GM18868 (cell line): ENCODE measurements around the gene ADCY3.
"Not testable (repeated sequence)": the region's sequence is repeated elsewhere in the genome, so short reads cannot be mapped to it uniquely, and the experiment has no call there.

Experiments
- ATAC-seq: cut with Tn5 transposase; IDR thresholded peaks from one replicate; pipeline ENCODE4 v1.9.1; 2021; ENCODE audit warnings: mild to moderate bottlenecking, moderate library complexity; ENCODE audit not compliant: unreplicated experiment

ADCY3 gene

DNA sequence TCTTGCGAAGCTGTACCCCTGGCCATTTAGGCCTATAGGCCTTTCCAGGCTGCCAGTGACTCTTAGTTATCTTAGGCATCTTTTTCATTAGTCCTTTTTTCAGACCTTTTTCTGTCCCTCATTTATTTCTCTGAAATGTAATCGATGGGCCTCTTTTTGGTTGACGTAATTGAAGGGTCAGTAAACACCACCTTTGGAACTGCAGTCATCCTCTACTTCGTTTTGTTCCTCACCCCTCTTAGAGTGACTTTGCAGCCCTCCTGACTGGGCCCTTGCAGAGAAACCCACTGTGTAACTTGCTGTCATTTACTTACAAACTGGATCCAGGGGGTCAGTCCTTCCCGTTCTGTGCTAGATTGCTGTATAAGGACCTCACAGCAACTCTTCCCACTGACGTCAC is 103.6 kb downstream of the ADCY3 start:
- ATAC-seq: no peak

GRCh38 chr2:24815171-24815570 is 104.9 kb downstream of the ADCY3 start:
- no peak for ATAC-seq

- no peak for ATAC-seq
These were observed 105.5 kb downstream of the ADCY3 start for GRCh38 chr2:24814516-24814915.

DNA sequence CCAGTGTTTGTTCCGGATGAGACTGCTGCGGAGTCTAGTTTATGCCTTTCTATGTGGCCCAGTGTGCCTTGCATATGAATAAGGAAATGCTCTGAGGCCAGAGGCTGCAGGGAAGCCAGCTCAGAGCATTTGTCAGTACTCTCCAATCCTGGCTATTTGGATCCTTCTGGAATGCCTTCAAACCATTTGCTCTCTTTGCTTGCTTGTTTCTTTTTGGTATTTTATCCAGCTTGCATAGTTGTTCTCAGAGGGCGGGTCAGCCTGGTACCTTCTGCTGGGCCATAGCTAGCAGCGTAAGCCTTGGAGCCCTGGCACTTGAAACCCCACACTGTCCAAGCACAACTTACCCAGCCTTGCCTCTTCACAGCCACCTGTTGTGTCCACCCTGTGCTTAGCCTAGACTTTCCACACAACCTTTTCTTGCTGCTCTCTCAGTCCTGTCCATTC is 106.3 kb downstream of the ADCY3 start:
- no peak for ATAC-seq

DNA sequence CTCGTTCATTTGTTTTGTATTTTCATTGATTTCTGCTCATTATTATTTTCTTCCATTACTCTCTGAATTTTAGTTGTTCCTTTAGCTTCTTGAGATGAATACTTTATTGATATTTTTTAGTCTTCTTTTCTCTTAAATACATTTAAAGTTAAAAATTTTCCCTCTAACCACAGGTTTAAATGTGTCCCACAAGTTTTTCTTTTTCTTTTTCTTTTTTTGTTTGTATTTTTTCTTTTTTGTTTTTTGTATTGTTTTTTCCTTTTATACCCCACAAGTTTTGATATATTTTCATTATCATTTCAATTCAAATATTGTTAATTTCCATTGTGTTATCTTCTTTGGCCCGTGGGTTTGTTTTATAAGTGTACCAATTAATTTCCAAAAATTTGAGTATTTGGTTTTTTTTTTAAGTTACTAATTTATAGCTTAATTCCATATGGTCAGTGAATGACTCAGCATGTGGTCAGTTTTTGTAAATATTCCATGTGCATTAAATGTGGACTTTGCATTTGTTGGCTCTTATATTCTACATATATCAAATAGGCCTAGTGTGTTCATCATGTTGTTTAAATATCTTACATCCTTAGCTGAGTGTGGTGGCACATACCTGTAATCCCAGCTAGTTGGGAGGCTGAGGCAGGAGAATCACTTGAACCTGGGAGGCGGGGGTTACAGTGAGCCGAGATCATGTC is 110.6 kb downstream of the ADCY3 start:
- ATAC-seq: no peak

DNA sequence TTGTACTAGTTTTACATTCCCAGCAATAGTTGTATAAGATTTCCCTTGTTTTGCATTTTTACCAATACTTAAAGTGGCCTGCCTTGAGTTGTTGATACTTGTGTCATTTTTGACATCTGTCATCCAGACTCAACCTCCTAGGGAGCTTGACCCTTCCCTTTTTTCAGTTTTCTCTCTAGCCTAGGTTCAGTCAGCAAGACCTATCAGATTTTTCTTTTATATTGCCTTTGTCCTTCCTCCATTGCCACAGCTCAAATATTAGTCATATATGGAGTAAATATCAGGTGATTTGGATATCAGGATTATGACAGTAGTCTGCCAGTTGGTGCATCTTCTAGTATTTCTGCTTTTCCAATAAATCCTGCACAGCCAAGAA is 113.4 kb downstream of the ADCY3 start:
- no peak for ATAC-seq

GRCh38 chr2:24805811-24806660 is 114.0 kb downstream of the ADCY3 start:
- not testable (repeated sequence) for ATAC-seq

GRCh38 chr2:24800487-24800886 is 119.5 kb downstream of the ADCY3 start:
- ATAC-seq: not testable (repeated sequence)

GRCh38 chr2:24797644-24798043 is 122.4 kb downstream of the ADCY3 start:
- no peak for ATAC-seq

DNA sequence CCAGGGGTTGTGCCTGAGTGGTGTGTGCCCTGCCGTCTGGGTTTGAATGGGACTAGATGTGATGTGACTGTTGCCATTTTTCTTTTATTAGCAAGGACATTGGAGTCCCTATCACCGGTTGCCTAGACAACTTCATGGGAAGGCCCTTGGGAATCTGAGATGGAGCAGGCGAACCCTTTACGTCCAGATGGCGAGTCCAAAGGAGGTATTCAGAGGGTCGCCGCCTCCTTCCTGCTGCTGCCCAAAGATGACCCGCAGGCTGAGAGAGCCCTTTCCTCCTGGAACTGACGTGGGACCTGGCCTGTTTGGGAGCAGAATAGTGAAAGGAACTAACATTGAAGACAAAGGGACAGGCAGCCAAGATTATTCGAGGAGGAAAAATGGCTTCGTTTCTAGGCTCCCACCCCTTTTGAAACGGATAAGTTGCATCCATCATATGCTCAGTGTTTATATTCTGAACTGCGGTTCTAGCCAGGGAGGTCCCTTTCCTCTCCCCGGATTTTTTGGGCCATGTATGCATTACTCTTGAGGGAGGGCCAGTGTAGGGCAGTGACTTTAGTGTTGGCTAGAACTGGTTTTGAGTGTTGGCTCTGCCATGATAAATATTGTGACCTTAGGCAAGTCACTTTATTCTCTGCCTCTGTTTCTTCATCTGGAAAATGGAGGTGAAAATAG is 126.1 kb downstream of the ADCY3 start:
- no peak for ATAC-seq

DNA sequence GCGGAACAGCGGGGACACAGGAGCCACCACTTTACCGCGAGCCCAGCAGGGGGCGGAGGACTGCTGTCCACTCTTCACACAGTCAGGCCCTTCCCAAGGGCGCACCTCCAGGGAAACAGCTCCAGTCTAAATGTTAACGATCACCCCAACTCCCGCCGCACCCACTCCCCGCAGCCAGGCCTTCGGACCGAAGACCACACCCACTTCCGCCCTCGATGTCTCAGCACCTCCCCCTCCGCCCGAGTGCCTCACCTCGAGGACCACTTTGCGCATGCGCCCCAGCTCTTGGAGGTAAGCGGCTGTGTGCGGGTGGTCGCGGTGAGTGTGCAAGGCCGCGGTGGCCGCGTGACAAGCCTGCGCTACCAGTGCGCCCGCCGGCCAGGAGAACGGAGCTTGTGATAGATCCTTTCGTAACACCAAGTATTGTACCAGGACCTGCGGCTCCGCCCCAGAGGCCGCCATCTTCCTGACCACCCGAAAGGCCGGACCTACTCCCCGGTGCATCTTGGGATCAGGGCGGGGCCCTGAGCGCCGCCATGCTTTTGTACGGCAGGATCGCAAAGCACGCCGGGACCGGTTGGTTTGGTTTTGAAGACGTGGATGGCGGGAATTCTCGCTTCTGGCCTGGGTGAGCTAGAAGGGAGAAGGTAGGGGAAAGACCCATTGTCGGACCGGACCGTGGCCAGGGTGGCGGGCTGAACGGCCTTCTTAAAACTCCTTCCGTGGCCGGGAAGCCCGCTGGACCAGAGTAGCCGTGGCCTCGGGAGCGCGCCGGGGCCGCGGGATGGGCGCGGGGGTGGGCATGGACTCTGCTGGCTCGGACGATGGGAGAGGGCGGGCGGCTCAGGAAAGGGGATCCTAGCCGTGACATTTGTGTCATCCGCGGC is 126.9 kb downstream of the ADCY3 start, which contains the start of the genes CENPO and PTRHD1:
Gene CENPO (plus strand): TSS at position 552 of the 887 bp plus-strand sequence. CDS start 495 bp downstream, outside the sequence.
Gene PTRHD1 (minus strand): TSS at position 518 of the 887 bp plus-strand sequence. CDS start 14 bp downstream, at position 504.
- peak; percentile 96 for ATAC-seq

DNA sequence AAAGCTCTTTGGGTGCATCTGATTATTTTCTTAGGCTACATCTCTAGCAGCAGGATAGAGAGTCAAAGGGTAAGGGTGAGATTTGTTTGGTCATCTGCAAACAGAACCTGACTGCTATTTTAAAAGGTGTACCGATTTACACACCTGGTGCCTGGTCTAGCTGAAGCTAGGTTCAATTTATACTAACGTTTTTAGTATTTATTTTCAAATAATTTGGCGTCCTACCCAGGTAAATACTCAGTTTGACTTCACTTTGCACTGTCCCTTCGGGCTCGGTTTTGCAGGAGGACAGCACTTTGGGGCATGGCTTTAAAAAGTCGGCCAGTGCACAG is 127.5 kb downstream of the ADCY3 start:
- no peak for ATAC-seq

DNA sequence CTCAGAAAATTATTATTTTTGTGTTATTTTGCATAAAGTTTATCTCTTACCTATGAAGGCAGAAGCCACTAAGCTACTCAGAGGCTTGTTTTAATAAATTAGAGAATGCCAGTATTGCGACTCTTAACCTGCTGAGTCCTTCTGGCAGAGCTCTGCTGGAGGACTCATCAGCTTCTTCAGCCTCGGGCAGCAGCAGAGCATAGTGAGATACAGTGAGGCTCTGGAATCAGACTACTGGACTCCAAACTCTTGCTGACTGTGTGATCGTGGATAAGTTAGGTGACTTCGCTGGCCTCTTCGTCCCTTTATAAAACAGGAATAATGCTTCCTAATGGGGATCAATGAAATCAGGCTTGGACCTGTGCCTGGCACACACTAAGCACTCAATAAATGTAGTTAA is 128.6 kb downstream of the ADCY3 start:
- ATAC-seq: no peak

DNA sequence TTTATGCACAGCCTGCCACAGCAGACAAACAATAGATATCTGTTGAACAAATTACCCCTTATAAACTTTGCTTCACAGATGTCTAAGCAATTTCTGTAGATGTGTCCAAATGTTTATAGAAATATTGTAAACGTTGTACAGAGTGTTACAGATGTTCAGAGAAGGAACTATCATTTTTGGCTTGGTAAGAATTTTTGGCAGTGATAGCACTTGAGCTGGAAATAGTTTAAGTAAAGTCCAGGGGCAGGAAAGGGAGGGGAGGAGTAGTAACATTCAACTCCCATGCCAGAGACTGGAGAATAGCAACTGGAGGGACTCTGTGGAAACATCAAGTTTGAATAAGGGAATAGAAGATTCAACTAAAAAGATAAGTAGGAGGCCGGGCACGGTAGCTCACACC is 131.2 kb downstream of the ADCY3 start:
- ATAC-seq: no peak

- ATAC-seq: no peak
These were observed 132.5 kb downstream of the ADCY3 start for GRCh38 chr2:24787532-24787931.

DNA sequence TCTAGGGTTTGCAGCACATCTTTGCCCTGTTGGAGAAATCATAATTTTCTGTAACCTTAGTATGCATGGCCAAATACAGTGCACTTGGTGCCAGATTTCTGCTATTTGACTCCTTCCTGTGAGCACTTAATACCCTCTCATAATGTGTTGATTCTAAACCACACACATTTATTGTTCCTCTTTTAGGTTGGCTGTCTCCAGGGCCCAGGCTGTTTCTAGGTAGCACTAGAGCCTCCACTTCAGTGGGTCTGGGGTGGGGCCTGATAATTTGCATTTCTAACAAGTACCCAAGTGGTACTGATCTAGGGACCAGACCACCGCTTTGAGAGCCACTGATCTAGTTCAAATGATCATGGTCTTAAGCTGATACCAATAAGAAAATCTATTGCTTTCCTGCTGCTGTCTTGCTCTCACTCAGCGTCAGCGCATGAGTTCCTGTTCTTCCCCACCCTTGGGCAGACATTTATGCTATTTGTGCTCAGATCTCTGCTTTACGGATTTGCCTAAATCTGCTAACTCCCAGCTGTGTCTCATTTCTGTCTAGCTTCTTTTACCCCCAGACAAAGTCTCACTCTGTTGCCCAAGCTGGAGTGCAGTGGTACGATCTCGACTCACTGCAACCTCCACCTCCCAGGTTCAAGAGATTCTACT is 134.2 kb downstream of the ADCY3 start:
- ATAC-seq: peak; percentile 90

DNA sequence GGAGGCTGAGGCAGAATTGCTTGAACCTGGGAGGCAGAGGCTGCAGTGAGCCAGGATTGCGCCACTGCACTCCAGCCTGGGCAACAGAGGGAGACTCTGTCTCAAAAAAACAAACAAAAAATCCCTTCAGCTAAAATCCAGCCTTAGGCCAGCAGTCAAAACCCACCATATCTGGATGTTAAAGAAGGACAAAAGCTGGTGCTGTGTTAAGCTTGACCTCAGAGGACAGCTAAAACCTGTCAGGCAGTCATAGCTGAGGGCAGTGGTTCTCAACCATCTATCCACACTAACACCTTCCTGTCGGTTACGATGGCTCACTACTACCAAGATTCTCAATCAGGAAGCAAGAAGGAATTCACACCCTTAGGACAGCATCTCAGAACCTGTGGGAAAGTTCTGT is 136.4 kb downstream of the ADCY3 start:
- ATAC-seq: no peak

- ATAC-seq: no peak
These were observed 140.9 kb downstream of the ADCY3 start for GRCh38 chr2:24779116-24779515.

DNA sequence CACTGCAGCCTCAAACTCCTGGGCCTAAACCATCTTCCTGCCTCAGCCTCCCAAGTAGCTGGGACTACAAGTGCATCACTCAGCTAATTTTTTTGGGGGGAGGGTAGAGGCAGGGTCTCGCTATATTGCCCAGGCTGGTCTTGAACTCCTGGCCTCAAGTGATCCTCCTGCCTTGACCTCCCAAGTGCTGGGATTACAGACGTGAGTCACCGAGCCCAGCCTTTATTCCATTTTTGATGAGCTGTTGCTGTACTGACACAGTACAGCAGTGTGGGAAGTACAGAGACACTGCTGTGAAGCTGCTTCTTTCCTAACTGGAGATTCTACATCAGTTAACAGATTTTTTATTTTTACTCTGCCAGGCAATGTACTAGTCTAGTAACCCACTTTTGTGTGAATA is 145.7 kb downstream of the ADCY3 start:
- no peak for ATAC-seq
